ENCODE data around the gene DPF3.

DPF3 gene

GRCh38 chr14:72852194-72852593 is 41.7 kb downstream of the DPF3 start:
- DNase-seq (ENCODE audit: extremely low spot score), result no peak
- CTCF ChIA-PET, result interaction anchor here (0.7 kb wide), 1 partner anchor 10 kb away, joined by 3 read pairs; no protein-coding TSS in a partner anchor
- POLR2A ChIA-PET, result no interaction called here
- TF ChIP-seq ARNT (IDR thresholded peaks at IDR 0.05), result no peak
- TF ChIP-seq FOXM1 (IDR thresholded peaks at IDR 0.05; ENCODE audit: borderline replicate concordance), result no peak
- no peak for TF ChIP-seq PKNOX1 (IDR thresholded peaks at IDR 0.05)
- no peak for TF ChIP-seq NFRKB (IDR thresholded peaks at IDR 0.05)

DNA sequence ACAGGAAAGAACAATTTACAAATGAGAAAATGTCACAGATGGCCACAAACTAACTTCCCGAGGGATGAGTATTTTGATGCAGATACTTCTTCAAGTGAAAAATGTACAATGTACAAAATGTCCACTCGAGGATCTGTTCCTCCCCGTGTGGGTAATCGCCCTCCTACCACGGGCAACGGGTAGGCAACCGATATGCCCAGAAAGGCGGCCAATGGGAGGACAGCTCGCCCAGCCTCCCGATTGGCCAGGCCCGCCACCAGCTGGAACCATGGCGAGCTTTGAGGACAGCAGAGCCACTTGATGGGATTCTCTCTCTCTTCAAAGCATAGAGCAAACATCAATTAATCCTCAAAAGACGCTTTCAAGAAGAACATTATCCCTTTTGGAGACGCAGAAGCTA is 42.3 kb downstream of the DPF3 start:
- CTCF ChIA-PET, result interaction anchor here (0.7 kb wide), 1 partner anchor 11 kb away, joined by 3 read pairs; no protein-coding TSS in a partner anchor
- POLR2A ChIA-PET, result no interaction called here
- TF ChIP-seq ARNT (IDR thresholded peaks at IDR 0.05), result no peak
- TF ChIP-seq PKNOX1 (IDR thresholded peaks at IDR 0.05), result no peak
- no peak for TF ChIP-seq CTBP1 (IDR thresholded peaks at IDR 0.05; ENCODE audit: borderline replicate concordance)
- TF ChIP-seq BHLHE40 (IDR thresholded peaks at IDR 0.05; ENCODE audit: borderline replicate concordance), result no peak
- no peak for TF ChIP-seq SUZ12 (IDR thresholded peaks at IDR 0.05)
- no peak for TF ChIP-seq FOXK2 (IDR thresholded peaks at IDR 0.05)
- TF ChIP-seq ELF4 (IDR thresholded peaks at IDR 0.05), result no peak
- TF ChIP-seq LEF1 (IDR thresholded peaks at IDR 0.05; ENCODE audit: borderline replicate concordance), result no peak
- no peak for TF ChIP-seq HDGF (IDR thresholded peaks at IDR 0.05; ENCODE audit: borderline replicate concordance)
- no peak for TF ChIP-seq SP1 (IDR thresholded peaks at IDR 0.05)
- TF ChIP-seq L3MBTL2 (conservative IDR thresholded peaks at IDR 0.05), result no peak
- no peak for TF ChIP-seq TARDBP (IDR thresholded peaks at IDR 0.05)
- TF ChIP-seq ZNF384 (IDR thresholded peaks at IDR 0.05), result no peak
- TF ChIP-seq FOXM1 (IDR thresholded peaks at IDR 0.05; ENCODE audit: borderline replicate concordance), result no peak
- no peak for TF ChIP-seq NFRKB (IDR thresholded peaks at IDR 0.05)
- no peak for TF ChIP-seq FOXA1 (IDR thresholded peaks at IDR 0.05)
- no peak for DNase-seq (ENCODE audit: extremely low spot score)

GRCh38 chr14:72850360-72850759 is 43.5 kb downstream of the DPF3 start:
- ChIA-PET CTCF (no interaction called here), POLR2A (no interaction called here)
- no peak for TF ChIP-seq BHLHE40 (IDR thresholded peaks at IDR 0.05; ENCODE audit: borderline replicate concordance)
- TF ChIP-seq FOXK2 (IDR thresholded peaks at IDR 0.05), result no peak
- TF ChIP-seq ZNF384 (IDR thresholded peaks at IDR 0.05), result no peak
- no peak for TF ChIP-seq SUZ12 (IDR thresholded peaks at IDR 0.05)
- TF ChIP-seq L3MBTL2 (conservative IDR thresholded peaks at IDR 0.05), result no peak
- no peak for TF ChIP-seq LEF1 (IDR thresholded peaks at IDR 0.05; ENCODE audit: borderline replicate concordance)
- no peak for TF ChIP-seq TARDBP (IDR thresholded peaks at IDR 0.05)
- TF ChIP-seq ARNT (IDR thresholded peaks at IDR 0.05), result no peak
- TF ChIP-seq HDGF (IDR thresholded peaks at IDR 0.05; ENCODE audit: borderline replicate concordance), result no peak
- TF ChIP-seq ELF4 (IDR thresholded peaks at IDR 0.05), result no peak
- TF ChIP-seq SP1 (IDR thresholded peaks at IDR 0.05), result no peak
- DNase-seq (ENCODE audit: extremely low spot score), result no peak

GRCh38 chr14:72849222-72849621 is 44.7 kb downstream of the DPF3 start:
- CTCF ChIA-PET, result no interaction called here

DNA sequence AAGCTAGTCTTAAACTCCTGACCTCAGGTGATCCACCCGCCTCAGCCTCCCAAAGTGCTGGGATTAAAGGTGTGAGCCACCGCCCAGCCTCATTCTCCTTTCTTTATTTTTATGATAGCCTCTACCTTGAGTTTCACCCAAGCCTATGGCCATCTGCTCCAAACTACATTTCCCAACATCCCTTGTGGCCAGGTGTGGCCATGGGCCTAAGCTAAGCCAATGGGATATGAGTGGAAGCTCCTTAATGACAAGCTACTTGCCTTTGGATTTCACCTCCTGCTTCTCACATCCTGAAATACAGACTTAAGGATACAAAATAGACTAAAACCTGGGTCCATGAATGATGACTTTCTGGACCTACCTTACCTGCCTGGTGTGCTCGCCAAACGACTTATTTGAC is 46.2 kb downstream of the DPF3 start:
- CTCF ChIA-PET, result interaction anchor here (0.7 kb wide), 1 partner anchor 134 kb away, joined by 7 read pairs; no protein-coding TSS in a partner anchor
- TF ChIP-seq HDGF (IDR thresholded peaks at IDR 0.05; ENCODE audit: borderline replicate concordance) (no peak), NFRKB (IDR thresholded peaks at IDR 0.05) (no peak), CTBP1 (IDR thresholded peaks at IDR 0.05; ENCODE audit: borderline replicate concordance) (no peak), TARDBP (IDR thresholded peaks at IDR 0.05) (no peak), ZNF384 (IDR thresholded peaks at IDR 0.05) (no peak), LEF1 (IDR thresholded peaks at IDR 0.05; ENCODE audit: borderline replicate concordance) (no peak), ELF4 (IDR thresholded peaks at IDR 0.05) (no peak), FOXM1 (IDR thresholded peaks at IDR 0.05; ENCODE audit: borderline replicate concordance) (no peak), FOXA1 (IDR thresholded peaks at IDR 0.05) (no peak), PKNOX1 (IDR thresholded peaks at IDR 0.05) (no peak), FOXK2 (IDR thresholded peaks at IDR 0.05) (no peak), L3MBTL2 (conservative IDR thresholded peaks at IDR 0.05) (no peak), ARNT (IDR thresholded peaks at IDR 0.05) (no peak), BHLHE40 (IDR thresholded peaks at IDR 0.05; ENCODE audit: borderline replicate concordance) (no peak), SUZ12 (IDR thresholded peaks at IDR 0.05) (no peak), SP1 (IDR thresholded peaks at IDR 0.05) (no peak)
- no peak for DNase-seq (ENCODE audit: extremely low spot score)
- POLR2A ChIA-PET, result interaction anchor here (1.0 kb wide), 1 partner anchor 9 kb away, joined by 3 read pairs; no protein-coding TSS in a partner anchor

More at GRCh38 chr14:72849222-72849621, 44.7 kb downstream of the DPF3 start:
- TF ChIP-seq FOXA1 (IDR thresholded peaks at IDR 0.05), result no peak
- no peak for TF ChIP-seq PKNOX1 (IDR thresholded peaks at IDR 0.05)
- no peak for DNase-seq (ENCODE audit: extremely low spot score)
- POLR2A ChIA-PET, result no interaction called here

- TF ChIP-seq SUZ12 (IDR thresholded peaks at IDR 0.05) (no peak), CTBP1 (IDR thresholded peaks at IDR 0.05; ENCODE audit: borderline replicate concordance) (no peak), ELF4 (IDR thresholded peaks at IDR 0.05) (no peak)
- POLR2A ChIA-PET, result no interaction called here
These were observed 48.2 kb downstream of the DPF3 start for GRCh38 chr14:72845683-72846082.

More at GRCh38 chr14:72845683-72846082, 48.2 kb downstream of the DPF3 start:
- CTCF ChIA-PET, result no interaction called here
- no peak for DNase-seq (ENCODE audit: extremely low spot score)

Data from HEK293T (cell line).